Measurements from ENCODE around the gene SLC35G3.
"Not testable (repeated sequence)": the region's sequence is repeated elsewhere in the genome, so short reads cannot be mapped to it uniquely, and the experiment has no call there.

SLC35G3 gene

DNA sequence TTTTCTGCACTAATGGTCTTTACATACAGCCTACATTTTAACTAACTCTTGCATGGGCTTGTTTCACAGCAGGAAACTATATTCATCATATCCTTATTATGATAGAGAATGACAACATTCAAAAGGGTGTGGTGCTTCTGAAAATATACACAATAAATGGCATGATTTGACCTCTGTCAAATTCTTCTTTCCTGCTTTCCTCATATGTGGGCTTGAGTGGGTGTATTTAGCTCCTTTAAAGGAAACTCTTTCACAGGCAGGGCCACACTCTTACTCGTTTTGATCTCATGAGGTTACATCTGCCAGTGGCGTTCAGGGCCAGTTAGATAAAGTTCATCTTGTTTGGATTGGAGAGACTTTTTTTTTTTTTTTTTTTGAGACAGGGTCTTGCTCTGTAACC is 6.1 kb downstream of the SLC35G3 start:
- peak overlapping the region; percentile 87 for H3K27ac Mint-ChIP-seq

DNA sequence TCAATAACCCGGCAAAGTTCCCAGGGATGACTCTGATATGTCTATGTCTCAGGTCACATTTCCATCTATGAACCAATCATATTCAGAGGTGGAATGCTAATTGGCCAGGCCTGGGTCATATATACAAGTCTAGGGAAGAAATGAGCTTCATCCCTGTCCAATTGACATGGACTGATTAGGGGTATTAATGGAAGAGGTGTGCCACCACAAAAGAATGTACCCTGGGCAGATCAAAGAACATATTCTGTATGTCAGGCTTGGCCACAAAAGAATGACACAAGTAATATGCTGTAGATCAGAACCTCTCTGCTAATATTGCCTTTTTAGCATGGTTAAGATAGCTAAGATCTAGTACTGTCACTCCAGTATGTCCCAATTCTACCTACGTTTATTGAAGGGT is 6.7 kb downstream of the SLC35G3 start:
- Mint-ChIP-seq H3K9me3 (no peaks in the 10 kb centered on the region), H3K36me3 (ENCODE audit: low read depth) (peaks cover 5% of the 10 kb centered on the region), H3K4me3 (no peak overlapping the region), H3K4me1 (ENCODE audit: low read depth) (peaks cover 46% of the 10 kb centered on the region), H3K27me3 (ENCODE audit: low read depth) (no peaks in the 10 kb centered on the region), H3K27ac (peak overlapping the region; percentile 39)
- no peak for DNase-seq (ENCODE audit: low spot score)

More for the DNA sequence above, 6.1 kb downstream of the SLC35G3 start:
- Mint-ChIP-seq H3K36me3 (ENCODE audit: low read depth) (peaks cover 5% of the 10 kb centered on the region), H3K9me3 (no peaks in the 10 kb centered on the region), H3K4me1 (ENCODE audit: low read depth) (peaks cover 43% of the 10 kb centered on the region), H3K27me3 (ENCODE audit: low read depth) (peaks cover under 1% of the 10 kb centered on the region), H3K4me3 (peak overlapping the region; percentile 64)
- DNase-seq (ENCODE audit: low spot score): no peak

- no peak for DNase-seq (ENCODE audit: low spot score)
- H3K4me1 Mint-ChIP-seq (ENCODE audit: low read depth): peaks cover 44% of the 10 kb centered on the region
Observed at GRCh38 chr17:35185849-35186248, 8.3 kb downstream of the SLC35G3 start.

GRCh38 chr17:35184274-35184673 is 9.9 kb downstream of the SLC35G3 start:
- Mint-ChIP-seq H3K36me3 (ENCODE audit: low read depth) (peaks cover 7% of the 10 kb centered on the region), H3K27ac (no peak overlapping the region), H3K4me3 (no peak overlapping the region), H3K9me3 (peaks cover 2% of the 10 kb centered on the region), H3K27me3 (ENCODE audit: low read depth) (no peaks in the 10 kb centered on the region), H3K4me1 (ENCODE audit: low read depth) (peaks cover 42% of the 10 kb centered on the region)
- no peak for DNase-seq (ENCODE audit: low spot score)

More at GRCh38 chr17:35185849-35186248, 8.3 kb downstream of the SLC35G3 start:
- Mint-ChIP-seq H3K4me3 (no peak overlapping the region), H3K27me3 (ENCODE audit: low read depth) (no peaks in the 10 kb centered on the region), H3K36me3 (ENCODE audit: low read depth) (peaks cover 5% of the 10 kb centered on the region), H3K27ac (no peak overlapping the region), H3K9me3 (no peaks in the 10 kb centered on the region)

DNA sequence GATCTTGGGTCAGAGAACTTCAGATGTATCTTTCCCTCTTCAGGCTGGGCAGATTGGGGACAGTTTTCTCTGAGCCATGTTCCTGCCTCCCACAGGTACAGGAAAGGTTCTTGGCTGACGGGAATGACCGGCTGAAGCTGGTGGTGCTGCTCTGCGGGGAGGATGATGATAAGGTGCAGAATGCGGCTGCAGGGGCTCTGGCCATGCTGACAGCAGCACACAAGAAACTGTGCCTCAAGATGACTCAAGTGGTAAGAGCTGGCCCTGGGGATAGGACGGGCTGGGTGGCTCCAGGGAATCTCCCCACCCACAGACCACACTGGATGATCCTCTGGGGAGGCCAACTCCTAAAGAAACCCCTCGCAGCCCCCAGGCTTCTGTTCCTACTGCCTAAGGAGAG is 10.9 kb downstream of the SLC35G3 start:
- no peak overlapping the region for H3K27ac Mint-ChIP-seq
- H3K9me3 Mint-ChIP-seq: peaks cover 8% of the 10 kb centered on the region
- H3K36me3 Mint-ChIP-seq (ENCODE audit: low read depth): peaks cover 7% of the 10 kb centered on the region
- H3K4me1 Mint-ChIP-seq (ENCODE audit: low read depth): peaks cover 43% of the 10 kb centered on the region
- peak; percentile 28 for DNase-seq (ENCODE audit: low spot score)
- no peaks in the 10 kb centered on the region for H3K27me3 Mint-ChIP-seq (ENCODE audit: low read depth)
- no peak overlapping the region for H3K4me3 Mint-ChIP-seq

DNA sequence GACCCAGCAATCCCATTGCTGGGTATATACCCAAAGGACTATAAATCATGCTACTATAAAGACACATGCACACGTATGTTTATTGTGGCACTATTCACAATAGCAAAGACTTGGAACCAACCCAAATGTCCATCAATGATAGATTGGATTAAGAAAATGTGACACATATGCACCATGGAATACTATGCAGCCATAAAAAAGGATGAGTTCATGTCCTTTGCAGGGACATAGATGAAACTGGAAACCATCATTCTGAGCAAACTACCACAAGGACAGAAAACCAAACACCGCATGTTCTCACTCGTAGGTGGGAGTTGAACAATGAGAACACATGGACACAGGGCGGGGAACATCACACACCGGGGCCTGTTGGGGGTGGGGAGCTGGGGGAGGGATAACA is 14.8 kb downstream of the SLC35G3 start:
- H3K4me1 Mint-ChIP-seq (ENCODE audit: low read depth): peaks cover 56% of the 10 kb centered on the region
- H3K4me3 Mint-ChIP-seq; DNase-seq (ENCODE audit: low spot score); H3K27me3 Mint-ChIP-seq (ENCODE audit: low read depth); H3K9me3 Mint-ChIP-seq; H3K27ac Mint-ChIP-seq: not testable (repeated sequence)
- H3K36me3 Mint-ChIP-seq (ENCODE audit: low read depth): peaks cover 11% of the 10 kb centered on the region

GRCh38 chr17:35176897-35177296 is 17.3 kb downstream of the SLC35G3 start:
- H3K4me1 Mint-ChIP-seq (ENCODE audit: low read depth): peaks cover 54% of the 10 kb centered on the region
- peak overlapping the region; percentile 15 for H3K27ac Mint-ChIP-seq
- H3K9me3 Mint-ChIP-seq: peaks cover 8% of the 10 kb centered on the region
- no peak overlapping the region for H3K4me3 Mint-ChIP-seq
- no peaks in the 10 kb centered on the region for H3K27me3 Mint-ChIP-seq (ENCODE audit: low read depth)
- H3K36me3 Mint-ChIP-seq (ENCODE audit: low read depth): peaks cover 11% of the 10 kb centered on the region
- no peak for DNase-seq (ENCODE audit: low spot score)

DNA sequence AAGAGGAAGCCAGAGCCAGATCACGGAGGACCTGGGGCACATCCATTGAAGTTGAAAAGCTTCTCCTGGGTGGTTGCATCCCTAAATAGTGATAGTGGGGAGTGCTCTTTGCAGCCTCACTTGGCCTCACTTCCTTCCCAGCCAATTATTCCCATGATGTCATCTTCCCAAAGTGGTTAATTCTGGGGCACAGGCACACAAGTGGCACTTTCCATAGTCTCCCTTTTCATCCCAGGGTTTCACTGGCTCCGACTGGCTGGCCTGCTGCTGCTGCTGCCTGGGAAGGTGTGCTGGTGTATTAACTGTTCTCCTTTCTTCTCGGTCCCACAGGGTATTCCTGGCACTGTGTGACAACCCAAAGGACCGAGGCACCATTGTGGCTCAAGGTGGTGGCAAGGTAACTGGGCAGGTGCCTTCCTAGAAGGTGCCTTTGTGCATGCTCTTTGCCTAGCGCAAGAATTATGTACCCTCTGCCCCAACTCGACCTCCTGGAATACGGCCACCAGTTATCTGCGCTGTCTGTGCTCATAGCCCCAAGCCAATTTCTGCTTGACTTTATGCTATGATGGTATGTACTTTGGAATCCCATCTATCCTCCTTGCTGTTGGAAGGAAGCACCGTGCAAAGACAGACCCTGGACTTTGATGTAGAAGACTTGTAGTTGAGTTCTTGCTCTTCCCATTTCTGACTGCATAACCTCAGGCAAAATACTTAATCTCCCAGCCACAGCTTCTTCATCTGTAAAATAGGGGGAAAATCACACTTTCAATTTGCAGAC is 18.4 kb downstream of the SLC35G3 start:
- DNase-seq (ENCODE audit: low spot score): no peak
- peaks cover 8% of the 10 kb centered on the region for H3K9me3 Mint-ChIP-seq
- no peaks in the 10 kb centered on the region for H3K27me3 Mint-ChIP-seq (ENCODE audit: low read depth)
- peaks cover 11% of the 10 kb centered on the region for H3K36me3 Mint-ChIP-seq (ENCODE audit: low read depth)
- H3K4me1 Mint-ChIP-seq (ENCODE audit: low read depth): peaks cover 60% of the 10 kb centered on the region
- H3K4me3 Mint-ChIP-seq: no peak overlapping the region
- no peak overlapping the region for H3K27ac Mint-ChIP-seq

- H3K27ac Mint-ChIP-seq: peak overlapping the region; percentile 63
- peaks cover 8% of the 10 kb centered on the region for H3K9me3 Mint-ChIP-seq
Observed at GRCh38 chr17:35174835-35175334, 19.3 kb downstream of the SLC35G3 start.

GRCh38 chr17:35172321-35172720 is 21.9 kb downstream of the SLC35G3 start:
- H3K4me3 Mint-ChIP-seq; H3K9me3 Mint-ChIP-seq; H3K27me3 Mint-ChIP-seq (ENCODE audit: low read depth); H3K36me3 Mint-ChIP-seq (ENCODE audit: low read depth); H3K27ac Mint-ChIP-seq; DNase-seq (ENCODE audit: low spot score): not testable (repeated sequence)
- peaks cover 43% of the 10 kb centered on the region for H3K4me1 Mint-ChIP-seq (ENCODE audit: low read depth)

More at GRCh38 chr17:35174835-35175334, 19.3 kb downstream of the SLC35G3 start:
- H3K27me3 Mint-ChIP-seq (ENCODE audit: low read depth): no peaks in the 10 kb centered on the region
- DNase-seq (ENCODE audit: low spot score): no peak
- H3K4me1 Mint-ChIP-seq (ENCODE audit: low read depth): peaks cover 60% of the 10 kb centered on the region
- H3K4me3 Mint-ChIP-seq: no peak overlapping the region
- H3K36me3 Mint-ChIP-seq (ENCODE audit: low read depth): peaks cover 11% of the 10 kb centered on the region

- DNase-seq (ENCODE audit: low spot score): no peak
Observed at GRCh38 chr17:35171834-35172233, 22.4 kb downstream of the SLC35G3 start.

DNA sequence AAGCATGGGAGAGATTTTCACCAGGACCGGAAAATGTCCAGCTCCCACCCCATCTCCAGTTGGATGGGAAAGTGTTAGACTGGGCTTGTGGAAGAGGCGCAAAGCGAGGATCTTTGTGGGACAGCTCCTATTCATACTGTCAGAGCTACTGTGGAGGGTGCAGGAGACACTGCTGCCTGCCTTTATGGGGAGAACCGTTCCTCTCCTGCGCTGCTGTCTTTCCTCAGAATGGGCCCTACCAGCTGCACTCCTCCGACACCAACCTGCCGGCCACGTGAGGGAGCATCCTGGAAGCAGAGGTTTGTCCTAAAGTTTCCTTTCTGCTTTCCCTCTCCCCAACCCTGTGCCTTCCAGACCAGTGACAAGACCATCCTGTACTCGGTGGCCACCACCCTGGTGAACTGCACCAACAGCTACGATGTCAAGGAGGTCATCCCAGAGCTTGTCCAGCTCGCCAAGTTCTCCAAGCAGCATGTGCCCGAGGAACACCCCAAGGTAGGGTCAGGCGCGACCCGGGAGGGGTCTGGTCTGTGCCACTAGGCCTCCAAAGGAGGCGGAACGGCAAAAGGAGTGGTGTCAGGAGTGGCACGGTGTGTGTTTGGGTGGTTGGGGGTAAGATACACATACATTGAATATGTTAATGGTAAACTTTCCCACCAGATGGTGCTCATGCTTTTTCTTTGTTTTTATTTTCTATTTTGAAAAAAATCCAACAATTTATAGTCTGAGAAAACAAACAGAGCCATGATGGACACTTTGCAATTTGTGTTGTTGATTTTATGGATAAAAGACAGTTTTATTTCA is 23.0 kb downstream of the SLC35G3 start:
- no peaks in the 10 kb centered on the region for H3K9me3 Mint-ChIP-seq
- peak overlapping the region; percentile 47 for H3K27ac Mint-ChIP-seq
- DNase-seq (ENCODE audit: low spot score): no peak
- H3K36me3 Mint-ChIP-seq (ENCODE audit: low read depth): no peaks in the 10 kb centered on the region
- H3K4me1 Mint-ChIP-seq (ENCODE audit: low read depth): peaks cover 33% of the 10 kb centered on the region
- H3K27me3 Mint-ChIP-seq (ENCODE audit: low read depth): no peaks in the 10 kb centered on the region
- H3K4me3 Mint-ChIP-seq: peak overlapping the region; percentile 34

More at GRCh38 chr17:35171834-35172233, 22.4 kb downstream of the SLC35G3 start:
- peak overlapping the region; percentile 47 for H3K27ac Mint-ChIP-seq
- H3K9me3 Mint-ChIP-seq: no peaks in the 10 kb centered on the region
- peaks cover 38% of the 10 kb centered on the region for H3K4me1 Mint-ChIP-seq (ENCODE audit: low read depth)
- no peaks in the 10 kb centered on the region for H3K36me3 Mint-ChIP-seq (ENCODE audit: low read depth)
- no peaks in the 10 kb centered on the region for H3K27me3 Mint-ChIP-seq (ENCODE audit: low read depth)
- peak overlapping the region; percentile 34 for H3K4me3 Mint-ChIP-seq

- Mint-ChIP-seq H3K4me1 (ENCODE audit: low read depth) (peaks cover 24% of the 10 kb centered on the region), H3K9me3 (no peaks in the 10 kb centered on the region), H3K4me3 (no peak overlapping the region), H3K27me3 (ENCODE audit: low read depth) (peaks cover 2% of the 10 kb centered on the region), H3K36me3 (ENCODE audit: low read depth) (no peaks in the 10 kb centered on the region), H3K27ac (no peak overlapping the region)
- no peak for DNase-seq (ENCODE audit: low spot score)
Observed at GRCh38 chr17:35169835-35170363, 24.3 kb downstream of the SLC35G3 start.

GRCh38 chr17:35167666-35168065 is 26.5 kb downstream of the SLC35G3 start:
- Mint-ChIP-seq H3K4me3 (no peak overlapping the region), H3K9me3 (no peaks in the 10 kb centered on the region), H3K27ac (no peak overlapping the region), H3K36me3 (ENCODE audit: low read depth) (no peaks in the 10 kb centered on the region), H3K27me3 (ENCODE audit: low read depth) (peaks cover 2% of the 10 kb centered on the region), H3K4me1 (ENCODE audit: low read depth) (peaks cover 19% of the 10 kb centered on the region)
- DNase-seq (ENCODE audit: low spot score): no peak
